Measurements from ENCODE around the gene IFT81. TPM values are rescaled to one million over a fixed set of nuclear protein-coding genes. Genes with fewer than 3 reads are reported as not detected.
A peak's percentile ranks its signal among the peaks of the same experiment; 100 is the strongest.

Gene IFT81
- total and polyA plus RNA-seq, 4 experiments from 2014 or later, result 0.57 to 1.3 (median 1.2) TPM

- intact Hi-C loops (cut with micrococcal nuclease), result no loop called here
- no peak for DNase-seq
- Histone ChIP-seq H3K27me3 (ENCODE audit: insufficient read depth, low read length) (no peaks in the 10 kb centered on the region), H3K4me1 (ENCODE audit: insufficient read depth, low read length) (no peaks in the 10 kb centered on the region), H3K9me3 (ENCODE audit: control insufficient read depth in 1 of 2, low read length in 2 of 2) (no peaks in the 10 kb centered on the region), H3K36me3 (ENCODE audit: insufficient read depth, low read length) (no peaks in the 10 kb centered on the region), H3K4me3 (ENCODE audit: low read length in 2 of 2) (no peak overlapping the region), H3K27ac (ENCODE audit: low read depth, low read length) (no peak overlapping the region)
- Mint-ChIP-seq H3K9me3 (no peaks in the 10 kb centered on the region), H3K4me1 (peaks cover 5 to 9% (median 7%) of the 10 kb centered on the region in 4 donors), H3K27me3 (no peaks in the 10 kb centered on the region), H3K27ac (no peak overlapping the region), H3K4me3 (no peak overlapping the region), H3K36me3 (no peaks in the 10 kb centered on the region)
- ChIA-PET POLR2A (ENCODE audit: partially characterized antibody) (no interaction called here), CTCF (ENCODE audit: partially characterized antibody) (no interaction called here)
Measured at GRCh38 chr12:110137786-110138185, 13.6 kb downstream of the IFT81 start.

GRCh38 chr12:110141389-110141788 is 17.2 kb downstream of the IFT81 start:
- ChIA-PET CTCF (ENCODE audit: partially characterized antibody) (no interaction called here), POLR2A (ENCODE audit: partially characterized antibody) (no interaction called here)
- DNase-seq, result no peak
- no peaks in the 10 kb centered on the region for H3K27me3 ChIP-seq (ENCODE audit: insufficient read depth, low read length)
- Mint-ChIP-seq H3K27ac (no peak overlapping the region), H3K27me3 (no peaks in the 10 kb centered on the region), H3K4me3 (no peak overlapping the region), H3K36me3 (no peaks in the 10 kb centered on the region), H3K9me3 (no peaks in the 10 kb centered on the region), H3K4me1 (peaks cover 0 to 1% (median 0%) of the 10 kb centered on the region in 4 donors)
- intact Hi-C loops (cut with micrococcal nuclease), result no loop called here
- H3K9me3 ChIP-seq (ENCODE audit: control insufficient read depth in 1 of 2, low read length in 2 of 2), result no peaks in the 10 kb centered on the region
- no peak overlapping the region for H3K4me3 ChIP-seq (ENCODE audit: low read length in 2 of 2)
- H3K4me1 ChIP-seq (ENCODE audit: insufficient read depth, low read length), result no peaks in the 10 kb centered on the region
- no peaks in the 10 kb centered on the region for H3K36me3 ChIP-seq (ENCODE audit: insufficient read depth, low read length)
- H3K27ac ChIP-seq (ENCODE audit: low read depth, low read length), result no peak overlapping the region

GRCh38 chr12:110146986-110147385 is 22.8 kb downstream of the IFT81 start:
- no peak overlapping the region for H3K4me3 Mint-ChIP-seq
- no peaks in the 10 kb centered on the region for H3K9me3 Mint-ChIP-seq
- no peak overlapping the region for H3K27ac Mint-ChIP-seq
- no peak overlapping the region for H3K27ac ChIP-seq (ENCODE audit: low read depth, low read length)
- CTCF ChIA-PET (ENCODE audit: partially characterized antibody), result no interaction called here
- no peaks in the 10 kb centered on the region for H3K36me3 Mint-ChIP-seq
- no peaks in the 10 kb centered on the region for H3K36me3 ChIP-seq (ENCODE audit: insufficient read depth, low read length)
- H3K27me3 Mint-ChIP-seq, result no peaks in the 10 kb centered on the region
- H3K27me3 ChIP-seq (ENCODE audit: insufficient read depth, low read length), result no peaks in the 10 kb centered on the region
- peaks cover 0 to 7% (median 2%) of the 10 kb centered on the region in 4 donors for H3K4me1 Mint-ChIP-seq
- POLR2A ChIA-PET (ENCODE audit: partially characterized antibody), result no interaction called here
- intact Hi-C loops (cut with micrococcal nuclease), result no loop called here
- no peak overlapping the region for H3K4me3 ChIP-seq (ENCODE audit: low read length in 2 of 2)
- H3K9me3 ChIP-seq (ENCODE audit: control insufficient read depth in 1 of 2, low read length in 2 of 2), result no peaks in the 10 kb centered on the region
- H3K4me1 ChIP-seq (ENCODE audit: insufficient read depth, low read length), result no peaks in the 10 kb centered on the region
- DNase-seq, result no peak

GRCh38 chr12:110149086-110149660 is 25.0 kb downstream of the IFT81 start:
- ChIA-PET POLR2A (ENCODE audit: partially characterized antibody) (no interaction called here), CTCF (ENCODE audit: partially characterized antibody) (no interaction called here)
- H3K4me1 Mint-ChIP-seq, result peaks cover 0 to 7% (median 2%) of the 10 kb centered on the region in 4 donors
- H3K4me1 ChIP-seq (ENCODE audit: insufficient read depth, low read length), result no peaks in the 10 kb centered on the region
- no peak overlapping the region for H3K4me3 Mint-ChIP-seq
- no peaks in the 10 kb centered on the region for H3K27me3 ChIP-seq (ENCODE audit: insufficient read depth, low read length)
- H3K27ac ChIP-seq (ENCODE audit: low read depth, low read length), result no peak overlapping the region
- H3K36me3 Mint-ChIP-seq, result no peaks in the 10 kb centered on the region
- H3K9me3 Mint-ChIP-seq, result no peaks in the 10 kb centered on the region
- H3K27me3 Mint-ChIP-seq, result no peaks in the 10 kb centered on the region
- DNase-seq, result no peak
- H3K27ac Mint-ChIP-seq, result peak overlapping the region in 1 of 7 donors; percentile 40
- no peaks in the 10 kb centered on the region for H3K36me3 ChIP-seq (ENCODE audit: insufficient read depth, low read length)
- no peak overlapping the region for H3K4me3 ChIP-seq (ENCODE audit: low read length in 2 of 2)
- intact Hi-C loops (cut with micrococcal nuclease), result no loop called here
- no peaks in the 10 kb centered on the region for H3K9me3 ChIP-seq (ENCODE audit: control insufficient read depth in 1 of 2, low read length in 2 of 2)

GRCh38 chr12:110156766-110157165 is 32.6 kb downstream of the IFT81 start:
- no peaks in the 10 kb centered on the region for H3K4me1 ChIP-seq (ENCODE audit: insufficient read depth, low read length)
- POLR2A ChIA-PET (ENCODE audit: partially characterized antibody), result no interaction called here

GRCh38 chr12:110157539-110157938 is 33.4 kb downstream of the IFT81 start:
- H3K36me3 ChIP-seq (ENCODE audit: insufficient read depth, low read length), result no peaks in the 10 kb centered on the region
- no peaks in the 10 kb centered on the region for H3K27me3 Mint-ChIP-seq
- no peak overlapping the region for H3K4me3 ChIP-seq (ENCODE audit: low read length in 2 of 2)
- peaks cover 0 to 39% (median 18%) of the 10 kb centered on the region in 8 donors for H3K9me3 Mint-ChIP-seq
- peaks cover 2 to 7% (median 5%) of the 10 kb centered on the region in 4 donors for H3K4me1 Mint-ChIP-seq
- H3K27ac ChIP-seq (ENCODE audit: low read depth, low read length), result no peak overlapping the region
- H3K27ac Mint-ChIP-seq, result no peak overlapping the region
- H3K4me1 ChIP-seq (ENCODE audit: insufficient read depth, low read length), result no peaks in the 10 kb centered on the region
- intact Hi-C loops (cut with micrococcal nuclease), result no loop called here
- ChIA-PET POLR2A (ENCODE audit: partially characterized antibody) (no interaction called here), CTCF (ENCODE audit: partially characterized antibody) (no interaction called here)
- H3K36me3 Mint-ChIP-seq, result peaks cover 13% of the 10 kb centered on the region in 2 donors
- no peaks in the 10 kb centered on the region for H3K27me3 ChIP-seq (ENCODE audit: insufficient read depth, low read length)
- no peak for DNase-seq
- H3K4me3 Mint-ChIP-seq, result no peak overlapping the region
- no peaks in the 10 kb centered on the region for H3K9me3 ChIP-seq (ENCODE audit: control insufficient read depth in 1 of 2, low read length in 2 of 2)

More at GRCh38 chr12:110156766-110157165, 32.6 kb downstream of the IFT81 start:
- Mint-ChIP-seq H3K4me1 (peaks cover 2 to 7% (median 5%) of the 10 kb centered on the region in 4 donors), H3K9me3 (peaks cover 0 to 39% (median 18%) of the 10 kb centered on the region in 8 donors), H3K4me3 (no peak overlapping the region), H3K27me3 (no peaks in the 10 kb centered on the region), H3K36me3 (peaks cover 13% of the 10 kb centered on the region in 2 donors), H3K27ac (no peak overlapping the region)
- no peaks in the 10 kb centered on the region for H3K36me3 ChIP-seq (ENCODE audit: insufficient read depth, low read length)
- intact Hi-C loops (cut with micrococcal nuclease), result no loop called here
- H3K27me3 ChIP-seq (ENCODE audit: insufficient read depth, low read length), result no peaks in the 10 kb centered on the region
- no peak overlapping the region for H3K4me3 ChIP-seq (ENCODE audit: low read length in 2 of 2)
- no peaks in the 10 kb centered on the region for H3K9me3 ChIP-seq (ENCODE audit: control insufficient read depth in 1 of 2, low read length in 2 of 2)
- no peak for DNase-seq
- CTCF ChIA-PET (ENCODE audit: partially characterized antibody), result no interaction called here
- no peak overlapping the region for H3K27ac ChIP-seq (ENCODE audit: low read depth, low read length)

- ChIA-PET POLR2A (ENCODE audit: partially characterized antibody) (no interaction called here), CTCF (ENCODE audit: partially characterized antibody) (no interaction called here)
- Histone ChIP-seq H3K4me1 (ENCODE audit: insufficient read depth, low read length) (no peaks in the 10 kb centered on the region), H3K36me3 (ENCODE audit: insufficient read depth, low read length) (no peaks in the 10 kb centered on the region), H3K27me3 (ENCODE audit: insufficient read depth, low read length) (no peaks in the 10 kb centered on the region), H3K9me3 (ENCODE audit: control insufficient read depth in 1 of 2, low read length in 2 of 2) (no peaks in the 10 kb centered on the region), H3K27ac (ENCODE audit: low read depth, low read length) (no peak overlapping the region), H3K4me3 (ENCODE audit: low read length in 2 of 2) (no peak overlapping the region)
- Mint-ChIP-seq H3K27me3 (no peaks in the 10 kb centered on the region), H3K36me3 (peaks cover 13% of the 10 kb centered on the region in 2 donors), H3K27ac (no peak overlapping the region), H3K4me3 (no peak overlapping the region), H3K4me1 (peaks cover 2 to 7% (median 5%) of the 10 kb centered on the region in 4 donors), H3K9me3 (peaks cover 0 to 39% (median 18%) of the 10 kb centered on the region in 8 donors)
- intact Hi-C loops (cut with micrococcal nuclease), result no loop called here
- DNase-seq, result no peak
Measured at GRCh38 chr12:110159671-110160245, 35.6 kb downstream of the IFT81 start.

All from CD4-positive, alpha-beta memory T cell (primary cell).